GM19452 (cell line): Measurements from ENCODE around the gene GMDS.

Source experiments
- ATAC-seq: cut with Tn5 transposase; IDR thresholded peaks from one replicate; pipeline ENCODE4 v1.9.1; 2021; ENCODE audit not compliant: unreplicated experiment

Gene GMDS

GRCh38 chr6:2209226-2209809 is 36.1 kb downstream of the GMDS start:
- ATAC-seq = peak; percentile 70

GRCh38 chr6:2208468-2208867 is 36.9 kb downstream of the GMDS start:
- ATAC-seq = no peak

DNA sequence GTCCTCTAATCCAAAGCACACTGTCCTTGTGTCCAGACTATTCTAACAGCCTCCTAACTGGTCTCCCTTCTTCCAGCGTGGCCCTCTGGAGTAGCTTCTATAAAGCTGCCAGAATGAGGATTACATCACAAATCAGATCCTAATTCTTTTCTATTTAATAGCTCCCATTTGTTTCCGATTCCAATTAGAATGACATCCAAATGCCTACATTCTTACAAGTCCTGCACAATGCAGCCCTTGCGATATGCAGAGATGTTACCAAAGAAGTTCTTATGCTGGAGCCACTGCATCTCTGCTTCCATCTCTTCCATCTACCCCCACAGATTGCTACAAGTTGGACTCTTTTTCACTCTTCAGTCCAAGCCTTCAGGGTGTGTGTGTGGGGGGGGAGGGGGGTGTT is 40.0 kb downstream of the GMDS start:
- ATAC-seq = no peak

DNA sequence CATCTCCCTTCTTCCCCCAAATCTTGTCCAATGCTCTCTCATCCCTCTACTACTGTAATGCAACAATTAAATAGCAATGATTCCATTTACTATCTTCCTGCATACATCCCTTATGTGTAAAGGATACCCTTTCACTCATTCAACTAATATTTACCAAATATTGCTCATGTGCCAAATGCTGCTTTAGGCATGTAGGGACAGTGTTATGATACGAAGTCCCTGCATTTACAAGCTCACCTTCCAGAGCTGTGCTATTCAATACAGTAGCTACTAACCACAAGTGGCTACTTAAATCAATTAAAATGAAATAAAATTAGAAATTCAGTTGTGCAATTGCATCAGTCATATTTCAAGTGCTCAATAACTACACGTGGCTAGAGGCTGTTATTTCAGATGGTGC is 41.1 kb downstream of the GMDS start:
- no peak for ATAC-seq

DNA sequence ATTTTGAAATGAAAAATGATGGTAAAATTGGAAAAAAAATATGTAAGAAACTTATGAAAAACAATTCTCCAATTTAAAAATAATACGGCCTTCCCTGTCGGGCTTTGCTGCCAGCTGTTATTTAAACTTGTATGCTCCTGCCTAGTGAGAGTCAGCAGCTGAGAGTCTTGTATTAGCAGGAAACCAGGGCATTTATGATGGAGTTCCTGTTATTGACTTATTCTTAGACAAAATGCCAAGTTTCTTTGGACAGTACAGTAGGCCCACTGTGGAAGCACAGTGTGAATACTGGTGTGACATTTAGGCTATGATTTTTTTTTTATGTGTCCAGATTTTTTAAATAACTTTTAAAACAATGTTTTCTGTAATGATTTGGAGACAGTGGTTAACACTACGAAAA is 42.1 kb downstream of the GMDS start:
- ATAC-seq = no peak

- no peak for ATAC-seq
Observed at GRCh38 chr6:2197984-2198383, 47.4 kb downstream of the GMDS start.

DNA sequence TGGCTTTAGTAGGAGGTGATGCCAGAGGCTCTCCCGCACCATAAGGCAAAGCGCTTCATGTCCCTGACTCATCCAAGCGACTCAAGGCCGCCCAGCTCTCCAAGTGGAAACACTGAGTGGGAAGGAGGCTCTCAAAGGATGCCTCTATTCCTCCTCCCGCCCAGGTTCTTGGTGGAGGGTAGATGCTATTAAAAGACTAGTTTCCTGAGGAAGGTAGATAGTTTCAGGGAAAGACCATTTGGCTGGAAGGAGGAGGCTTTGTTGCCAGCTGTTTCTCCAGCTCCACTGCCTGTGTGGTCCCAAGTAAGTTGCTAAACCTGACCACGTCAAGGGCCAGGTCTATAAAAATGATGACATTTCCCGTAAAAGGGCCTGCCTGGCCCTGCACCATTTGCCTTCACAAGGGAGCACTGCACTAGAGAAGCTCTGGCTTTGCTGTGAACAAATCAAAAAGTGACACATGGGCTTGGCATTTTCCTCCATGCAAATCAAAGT is 48.2 kb downstream of the GMDS start:
- ATAC-seq = no peak

DNA sequence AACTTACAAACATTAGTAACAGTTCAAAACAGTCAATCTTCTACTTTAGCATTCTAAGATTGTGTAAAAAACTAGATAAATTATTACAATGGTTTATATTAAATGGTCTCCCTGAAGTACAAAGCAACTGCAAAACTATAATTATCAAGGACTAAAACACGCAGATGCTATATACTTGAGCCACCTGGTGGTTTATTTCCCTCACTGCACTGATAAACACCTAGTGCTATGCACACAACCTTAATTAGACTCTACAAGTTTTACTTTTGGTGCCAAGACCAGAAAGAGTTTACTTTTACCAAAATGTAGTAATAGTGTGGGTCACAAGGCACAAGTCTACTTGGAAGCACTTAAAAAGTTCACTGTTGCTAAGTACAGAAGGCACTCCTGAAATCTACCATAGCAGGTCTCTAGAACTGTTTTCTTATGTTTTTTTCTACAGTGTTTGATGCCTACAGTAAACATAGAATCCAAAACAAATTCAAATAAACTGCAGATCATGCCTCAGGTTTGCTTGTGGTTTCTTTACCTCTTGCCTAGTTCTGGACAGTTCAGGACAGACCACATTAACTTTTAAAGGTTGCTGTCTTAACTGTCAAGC is 49.2 kb downstream of the GMDS start:
- ATAC-seq = no peak

DNA sequence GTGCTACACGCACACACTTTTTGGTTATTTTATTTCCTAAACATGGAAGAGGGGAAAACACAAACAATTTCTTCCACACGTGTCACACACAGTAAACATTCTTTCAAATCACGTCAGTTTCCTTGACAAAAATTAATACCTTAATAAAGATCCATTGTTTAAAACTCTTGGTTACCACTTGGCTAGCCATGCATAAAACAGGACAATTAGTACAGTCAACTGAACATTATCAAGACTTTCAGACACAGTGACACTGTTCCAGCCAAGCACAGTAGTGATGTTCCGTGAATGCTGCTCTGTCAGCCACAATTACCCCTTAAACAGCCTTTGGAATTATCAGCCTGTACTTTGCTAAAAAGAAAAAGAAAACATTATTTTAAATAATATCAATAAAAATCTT is 50.8 kb downstream of the GMDS start:
- no peak for ATAC-seq

DNA sequence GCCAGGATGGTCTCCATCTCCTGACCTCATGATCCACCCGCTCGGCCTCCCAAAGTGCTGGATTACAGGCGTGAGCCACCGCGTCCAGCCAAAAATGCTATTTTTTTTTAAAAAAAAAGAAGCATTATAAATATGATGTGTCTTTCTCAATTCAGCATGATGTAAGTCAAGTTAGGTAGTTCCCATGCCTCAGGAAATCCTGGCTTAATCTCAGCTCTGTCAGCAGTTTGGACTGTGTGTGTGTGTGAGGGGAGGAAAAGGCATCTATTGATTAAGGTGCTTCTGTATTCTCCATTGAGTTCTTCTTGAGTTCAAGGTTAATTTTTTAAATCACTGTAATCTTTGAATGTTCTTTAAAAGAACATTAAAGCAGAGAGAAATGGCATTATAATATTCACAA is 51.5 kb downstream of the GMDS start:
- no peak for ATAC-seq

DNA sequence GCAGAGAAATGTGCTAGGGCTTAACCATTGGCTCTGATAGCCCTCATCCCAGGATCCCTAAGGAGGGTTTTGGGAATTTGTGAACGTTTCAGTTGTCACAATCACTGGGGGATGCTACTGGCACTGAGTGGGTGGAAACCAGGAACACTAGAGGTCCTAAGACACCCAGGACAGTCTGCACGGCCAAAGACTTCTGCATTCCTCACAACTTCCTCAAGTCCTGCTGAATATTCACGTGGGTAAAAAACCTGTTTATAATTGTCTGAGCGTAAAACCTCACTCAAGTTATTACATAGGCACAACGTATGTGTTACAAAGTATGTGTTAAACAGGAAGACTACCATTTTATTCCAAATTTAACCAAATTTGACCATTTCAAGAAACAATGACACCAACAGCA is 52.4 kb downstream of the GMDS start:
- ATAC-seq = no peak

DNA sequence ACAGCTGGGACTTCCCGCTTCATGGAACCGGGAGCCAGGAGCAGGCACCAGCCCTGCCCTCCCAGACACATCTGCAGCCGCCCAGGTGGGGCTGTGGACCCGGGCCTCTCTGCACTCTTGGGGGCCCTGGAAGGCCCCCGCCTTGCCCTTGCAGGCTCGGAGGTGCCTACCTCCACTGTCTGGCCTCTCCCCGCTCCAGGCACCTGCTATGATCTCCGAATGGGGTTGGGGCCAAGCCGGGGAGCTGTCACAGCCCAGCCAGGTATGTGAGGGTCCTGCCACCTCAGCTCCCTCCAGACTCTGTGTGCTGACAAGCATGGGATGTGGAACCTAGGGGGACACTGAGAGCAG is 54.0 kb downstream of the GMDS start:
- no peak for ATAC-seq

DNA sequence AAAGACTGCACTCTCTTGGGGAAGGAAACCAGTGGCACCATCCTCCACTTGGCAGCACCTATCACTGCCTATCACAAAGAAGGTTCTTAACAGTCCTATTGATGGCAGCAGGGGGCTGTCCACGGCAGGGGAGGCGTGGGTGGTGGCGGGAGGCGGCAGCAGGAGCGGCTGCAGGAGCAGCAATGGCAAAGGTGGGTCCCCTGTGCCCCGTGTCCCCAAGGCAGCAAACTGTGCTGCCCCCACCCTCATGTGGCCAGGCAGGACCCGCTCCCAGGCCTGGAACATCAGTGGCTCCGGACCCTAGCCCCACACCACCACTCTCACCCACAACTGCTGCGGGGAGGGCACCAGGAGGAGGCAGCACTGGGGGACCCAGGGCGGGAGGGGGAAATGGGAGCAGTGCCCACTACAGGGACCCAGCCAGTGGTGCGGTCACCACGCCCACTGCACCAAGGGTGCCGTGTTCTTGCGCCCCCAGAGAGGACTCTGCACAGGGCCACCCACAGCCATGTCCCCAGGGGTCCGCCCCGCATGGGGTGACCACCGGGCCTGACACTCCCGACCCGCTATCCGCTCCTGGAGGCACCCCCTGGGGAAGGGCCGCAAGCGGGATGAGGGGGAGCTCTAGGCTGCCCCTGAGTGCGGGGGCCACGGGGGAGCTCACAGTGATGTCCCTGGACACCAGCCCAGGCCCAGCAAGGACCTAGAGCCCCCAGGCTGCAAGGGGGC is 54.6 kb downstream of the GMDS start:
- no peak for ATAC-seq

DNA sequence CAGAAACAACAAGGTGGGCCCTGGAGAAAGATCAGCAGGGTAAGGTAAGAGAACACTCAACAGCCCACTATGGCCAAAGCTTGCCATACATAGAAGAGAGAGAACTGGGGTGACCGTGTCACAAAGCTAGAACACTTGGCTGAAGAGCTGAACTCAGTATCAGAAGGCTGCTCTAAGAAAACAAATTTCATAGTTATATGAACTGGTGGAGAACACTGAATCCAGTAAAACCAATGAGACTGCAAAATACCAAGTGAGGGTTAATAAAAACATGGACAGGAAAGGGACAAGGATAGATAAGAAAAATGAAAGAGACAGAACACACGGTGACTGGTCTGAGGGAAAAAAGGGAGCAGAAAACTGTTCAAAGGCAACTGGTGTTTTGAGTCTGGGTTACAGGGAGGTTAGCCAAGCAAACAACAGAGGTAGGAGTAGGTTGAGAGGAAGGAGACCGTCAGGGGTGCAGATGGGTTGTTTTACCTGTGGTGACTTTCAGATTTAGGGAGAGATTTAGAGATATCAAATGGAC is 56.5 kb downstream of the GMDS start:
- ATAC-seq = no peak

DNA sequence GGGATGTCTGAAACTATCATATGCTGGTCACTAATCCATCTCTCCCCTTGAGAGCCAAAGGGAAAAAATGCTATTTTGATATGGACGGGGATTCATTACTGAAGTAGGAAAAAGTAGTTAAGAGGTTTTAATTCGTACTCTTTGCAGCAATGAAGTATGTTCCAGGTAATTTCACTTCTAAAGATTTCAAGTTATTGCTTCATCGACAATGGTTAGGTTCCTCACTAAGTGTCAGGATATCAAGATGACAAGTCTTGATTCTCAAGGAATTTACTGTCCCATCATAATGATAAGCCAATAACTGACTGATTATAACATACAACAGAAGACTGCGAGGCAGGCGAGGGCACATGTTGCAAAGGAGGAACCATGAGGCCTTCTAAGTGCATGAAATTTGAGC is 57.0 kb downstream of the GMDS start:
- no peak for ATAC-seq

GRCh38 chr6:2187826-2188225 is 57.6 kb downstream of the GMDS start:
- ATAC-seq = peak; percentile 65

DNA sequence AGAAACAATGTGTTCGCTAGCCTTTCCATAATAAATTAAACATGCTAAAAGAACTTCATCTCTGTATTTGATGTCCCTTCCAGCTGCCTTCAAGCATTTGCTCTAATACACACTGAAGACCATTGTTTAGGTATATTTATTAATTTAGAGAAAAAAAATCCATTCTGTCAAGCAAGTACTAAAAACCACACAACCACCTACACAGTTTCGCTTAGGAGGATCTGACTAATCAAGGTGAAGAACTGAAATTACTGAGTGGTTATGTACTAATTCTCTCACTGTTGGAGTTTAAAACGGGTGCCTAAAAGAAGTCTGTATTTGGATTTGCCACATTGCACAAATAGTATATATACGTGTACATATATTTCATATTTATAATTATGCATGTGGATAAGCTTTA is 58.9 kb downstream of the GMDS start:
- ATAC-seq = peak; percentile 85

DNA sequence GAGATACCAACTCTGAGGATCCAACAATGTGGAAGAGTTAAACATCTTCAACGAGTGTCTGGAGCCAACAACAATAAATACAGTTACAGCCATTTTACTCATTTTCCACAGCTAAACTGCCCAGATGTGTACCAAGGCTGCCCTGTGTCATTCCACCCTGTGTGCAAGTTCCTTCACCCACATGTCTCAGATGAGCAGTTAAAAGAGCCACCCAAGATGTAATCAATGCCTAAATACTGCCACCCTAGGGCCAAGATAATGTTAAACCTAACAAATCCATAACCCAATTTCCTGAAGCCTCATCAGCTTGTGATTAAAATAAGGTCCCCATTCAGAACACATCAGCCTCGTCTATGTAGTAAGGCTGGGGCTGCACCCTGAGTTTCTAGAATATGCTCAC is 59.9 kb downstream of the GMDS start:
- no peak for ATAC-seq

GRCh38 chr6:2184700-2185455 is 60.5 kb downstream of the GMDS start:
- no peak for ATAC-seq

- ATAC-seq = no peak
Observed at GRCh38 chr6:2183752-2184151, 61.7 kb downstream of the GMDS start.

DNA sequence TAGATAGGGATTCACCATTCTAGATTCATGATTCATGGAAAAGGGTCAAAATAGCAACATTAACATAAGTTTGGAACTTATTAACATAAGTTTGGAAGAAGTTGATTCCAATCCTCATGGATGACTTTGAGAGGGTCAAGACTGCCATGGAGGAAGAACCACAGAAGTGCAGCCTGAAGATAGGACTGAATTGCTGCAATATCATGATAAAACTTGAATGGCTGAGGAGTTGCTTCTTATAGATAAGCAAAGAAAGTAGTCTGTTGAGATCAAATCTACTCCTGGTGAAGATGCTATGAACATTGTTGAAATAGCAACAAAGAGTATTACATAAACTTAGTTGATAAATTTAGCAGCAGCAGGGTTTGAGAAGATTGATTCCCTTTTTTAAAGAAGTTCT is 62.2 kb downstream of the GMDS start:
- no peak for ATAC-seq

DNA sequence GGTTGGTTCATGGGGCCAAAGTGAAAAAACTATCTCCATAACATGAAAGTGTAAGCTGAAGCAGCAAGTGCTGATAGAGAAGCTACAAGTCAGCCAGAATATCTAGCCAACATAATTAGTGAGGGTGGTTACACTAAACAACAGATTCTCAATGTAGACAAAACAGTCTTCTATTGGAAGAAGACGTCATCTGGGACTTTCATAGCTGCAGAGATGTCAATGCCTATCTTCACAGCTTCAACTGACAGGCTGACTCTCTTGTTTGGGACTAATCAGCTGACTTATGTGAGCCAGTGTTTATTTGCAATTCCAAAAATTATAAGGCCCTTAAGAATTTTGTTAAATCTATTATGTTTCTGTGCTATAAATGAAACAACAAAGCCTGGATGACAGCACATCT is 63.2 kb downstream of the GMDS start:
- ATAC-seq = no peak
